SK-N-SH (cell line): ENCODE data around the gene OCEL1. TPM values are rescaled to one million over a fixed set of nuclear protein-coding genes. Genes with fewer than 3 reads are reported as not detected.
A peak's percentile ranks its signal among the peaks of the same experiment; 100 is the strongest.

Source experiments
- CTCF ChIA-PET: fragments of 300-600, 350-600 bp; formaldehyde crosslinking; extraction: SDS; loops from one replicate; lab custom pipeline; 2021; lab: Yijun Ruan, JAX
- POLR2A ChIA-PET: fragments of 350-600 bp; sonication (Branson Sonifier 250); formaldehyde crosslinking; extraction: SDS; loops from one replicate; lab custom pipeline; 2020; ENCODE audit warnings: antibody characterized with exemption, inconsistent platforms; lab: Yijun Ruan, JAX
- DNase-seq: peaks from one replicate; pipeline ENCODE4 v3.0.0; 2012
- H2AFZ ChIP-seq: fragments of 200-600 bp; sonication (generic); 2 replicates; pipeline ENCODE4 v1.8.1; 2016; ENCODE audit warnings: antibody characterized with exemption, mild to moderate bottlenecking, low read depth
- H3F3A ChIP-seq: fragments of 200-600 bp; sonication (generic); replicated peaks from 2 replicates; pipeline ENCODE3; 2016; ENCODE audit warnings: antibody characterized with exemption, mild to moderate bottlenecking; ENCODE audit not compliant: insufficient read depth
- H3K27ac ChIP-seq, 2 experiments: fragments of 200-500 bp in 1 of 2; fragments of 200-600 bp in 1 of 2; sonication (Bioruptor generic) in 1 of 2; sonication (generic), shearing (Covaris generic) in 1 of 2; 2 replicates each; pipeline versions ENCODE4 v1.5.1 to v1.6.1; 2014 to 2016; ENCODE audit warnings: low read depth in 2 of 2, inconsistent platforms in 1 of 2, low read length in 1 of 2, mild to moderate bottlenecking in 1 of 2, mixed read lengths in 1 of 2
- H3K27me3 ChIP-seq: fragments of 200-600 bp; sonication (generic), shearing (Covaris generic); 2 replicates; pipeline ENCODE4 v1.6.1; 2016; ENCODE audit warnings: mixed run types; ENCODE audit not compliant: insufficient read depth
- H3K36me3 ChIP-seq, 2 experiments: fragments of 200-500 bp in 1 of 2; fragments of 200-600 bp in 1 of 2; sonication (Bioruptor generic) in 1 of 2; sonication (generic) in 1 of 2; replicated peaks in 1 of 2; 2 replicates each; pipeline versions ENCODE3 to v1.5.1; 2014 to 2016; ENCODE audit warnings: low read length in 1 of 2, mild to moderate bottlenecking in 1 of 2; ENCODE audit not compliant: insufficient read depth in 2 of 2, control insufficient read depth in 1 of 2
- H3K4me1 ChIP-seq, 2 experiments: fragments of 200-500 bp in 1 of 2; fragments of 200-600 bp in 1 of 2; sonication (Bioruptor generic) in 1 of 2; sonication (generic), shearing (Covaris generic) in 1 of 2; 2 replicates each; pipeline versions ENCODE4 v1.5.1 to v1.6.1; 2014 to 2016; ENCODE audit warnings: low read depth in 1 of 2, low read length in 1 of 2, mixed run types in 1 of 2; ENCODE audit not compliant: insufficient read depth in 2 of 2, control insufficient read depth in 1 of 2
- H3K4me2 ChIP-seq: fragments of 200-600 bp; sonication (generic), shearing (Covaris generic); 2 replicates; pipeline ENCODE4 v1.6.1; 2017; ENCODE audit warnings: mixed run types
- H3K4me3 ChIP-seq, 2 experiments: fragments of 200-500 bp in 1 of 2; fragments of 200-600 bp in 1 of 2; sonication (Bioruptor generic) in 1 of 2; sonication (generic), shearing (Covaris generic) in 1 of 2; 2 replicates each; pipeline versions ENCODE4 v1.5.1 to v1.8.1; 2014 to 2016; ENCODE audit warnings: low read depth in 2 of 2, inconsistent platforms in 1 of 2, low read length in 1 of 2, mild to moderate bottlenecking in 1 of 2, mixed read lengths in 1 of 2, moderate library complexity in 1 of 2
- H3K79me2 ChIP-seq: fragments of 200-600 bp; sonication (generic); 2 replicates; pipeline ENCODE4 v1.8.1; 2017; ENCODE audit warnings: mild to moderate bottlenecking; ENCODE audit not compliant: insufficient read depth
- H3K9ac ChIP-seq: fragments of 200-600 bp; sonication (generic); 2 replicates; pipeline ENCODE4 v1.6.1; 2017; ENCODE audit warnings: mixed run types
- H3K9me2 ChIP-seq: fragments of 200-600 bp; sonication (generic); 2 replicates; pipeline ENCODE4 v1.6.1; 2017; ENCODE audit warnings: mixed run types
- H3K9me3 ChIP-seq: fragments of 200-600 bp; sonication (generic); 2 replicates; pipeline ENCODE4 v1.6.1; 2017; ENCODE audit warnings: mixed run types, mild to moderate bottlenecking, moderate library complexity
- H4K20me1 ChIP-seq: fragments of 200-600 bp; sonication (generic); 2 replicates; pipeline ENCODE4 v1.6.1; 2017; ENCODE audit warnings: mild to moderate bottlenecking, mixed run types; ENCODE audit not compliant: insufficient read depth
- CHD2 ChIP-seq: fragments of 150-350 bp; IDR thresholded peaks from 2 replicates; pipeline ENCODE4 v1.6.1; 2018; ENCODE audit warnings: low read length; ENCODE audit not compliant: partially characterized antibody
- EZH2phosphoT487 ChIP-seq: fragments of 200-600 bp; sonication (generic); IDR thresholded peaks from 2 replicates; pipeline ENCODE4 v1.6.1; 2017; ENCODE audit warnings: low read depth, mixed run types, mild to moderate bottlenecking, antibody characterized with exemption, moderate library complexity, borderline replicate concordance
- FOSL2 ChIP-seq: IDR thresholded peaks from 2 replicates; pipeline ENCODE4 v1.4.0; 2012; ENCODE audit warnings: low read depth, mild to moderate bottlenecking, moderate library complexity, borderline replicate concordance
- JUND ChIP-seq: IDR thresholded peaks from 2 replicates; pipeline ENCODE4 v1.4.0; 2012
- RCOR1 ChIP-seq: fragments of 150-350 bp; IDR thresholded peaks from 2 replicates; pipeline ENCODE4 v1.6.1; 2017; ENCODE audit warnings: antibody characterized with exemption, low read length
- RXRA ChIP-seq: IDR thresholded peaks from 2 replicates; pipeline ENCODE4 v1.4.0; 2012; ENCODE audit warnings: low read depth, mild to moderate bottlenecking, borderline replicate concordance
- SIN3A ChIP-seq: IDR thresholded peaks from 2 replicates; pipeline ENCODE4 v1.6.1; 2012; ENCODE audit warnings: low read depth, mild to moderate bottlenecking, low read length, moderate library complexity, borderline replicate concordance
- SMC3 ChIP-seq: IDR thresholded peaks from 2 replicates; pipeline ENCODE4 v1.6.1; 2012; ENCODE audit warnings: low read depth, low read length, improper control_type of control experiment
- TEAD4 ChIP-seq: IDR thresholded peaks from 2 replicates; pipeline ENCODE4 v1.4.0; 2012; ENCODE audit warnings: mild to moderate bottlenecking, borderline replicate concordance; ENCODE audit not compliant: insufficient read depth
- YY1 ChIP-seq: IDR thresholded peaks from 2 replicates; pipeline ENCODE4 v1.4.0; 2012; ENCODE audit warnings: low read depth, mild to moderate bottlenecking
- WGBS: methylation state at CpG from one replicate; pipeline ENCODE4 v1.1.6; 2017; ENCODE audit warnings: low lambda C conversion rate; 5-methylcytosine and 5-hydroxymethylcytosine counted together
- polyA plus RNA-seq, 3 experiments: library from polyadenylated mRNA; depleted of rRNA; stranded (reverse); fragments of >200 nt; gene quantifications; 2 replicates each; pipeline ENCODE4 v1.2.3, GENCODE V29; 2012
- TF ChIP-seq, protein P1 (sequence below): IDR thresholded peaks from 2 replicates; pipeline ENCODE4 v1.6.1; 2012; ENCODE audit warnings: mild to moderate bottlenecking, low read depth, low read length, moderate library complexity
- TF ChIP-seq, protein P2 (sequence below): IDR thresholded peaks from 2 replicates; pipeline ENCODE4; 2012
- TF ChIP-seq, protein P3 (sequence below): fragments of 200-600 bp; sonication (generic); IDR thresholded peaks from 2 replicates; pipeline ENCODE4 v1.6.1; 2017; ENCODE audit warnings: antibody characterized with exemption, mild to moderate bottlenecking, moderate library complexity

OCEL1 gene
- polyA plus RNA-seq, 1 of the 3 experiments (the other 2 are of a cell fraction): 9.8 TPM

DNA sequence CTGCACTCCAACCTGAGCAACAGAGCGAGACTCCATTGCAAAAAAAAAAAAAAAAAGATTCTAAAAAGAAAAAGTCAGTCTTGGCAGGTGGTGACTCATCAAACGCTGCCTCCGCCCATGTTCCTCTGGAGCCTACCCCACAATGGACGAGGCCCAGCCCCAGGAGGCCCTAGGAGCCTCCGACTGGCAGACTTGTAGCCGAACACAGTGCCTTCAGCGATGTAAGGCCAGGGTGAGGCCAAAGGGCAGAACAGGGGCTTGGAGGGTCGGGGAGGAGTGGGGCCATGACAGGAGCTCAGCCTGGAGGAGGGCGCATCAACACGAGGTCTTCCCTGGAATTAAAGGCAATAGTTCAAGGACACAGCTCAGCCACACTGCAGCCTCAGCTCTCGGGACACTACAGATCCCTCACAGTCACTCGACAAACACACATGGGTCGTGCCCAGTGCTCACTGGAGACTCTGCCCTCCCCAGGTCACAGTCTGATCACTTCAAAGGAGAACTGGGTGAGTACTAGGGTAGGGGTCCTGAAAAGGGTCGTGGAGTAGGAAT is 5.7 kb upstream of the OCEL1 start:
- WGBS: 68% methylated on average over 11 of the region's 14 CpGs
- POLR2A ChIA-PET: no interaction called here
- no peak overlapping the region for H2AFZ ChIP-seq
- H3K36me3 ChIP-seq: peaks cover 6 to 15% of the 10 kb centered on the region in 2 experiments
- no peaks in the 10 kb centered on the region for H3K9me3 ChIP-seq
- no peaks in the 10 kb centered on the region for H3K27me3 ChIP-seq
- no peak overlapping the region for H3K4me3 ChIP-seq
- peaks cover 0 to 7% of the 10 kb centered on the region in 2 experiments; a peak in 2 of 4 replicates for H3K4me1 ChIP-seq
- no peak overlapping the region for H3K4me2 ChIP-seq
- no peak overlapping the region for H3K9ac ChIP-seq
- TF ChIP-seq, protein P1, sequence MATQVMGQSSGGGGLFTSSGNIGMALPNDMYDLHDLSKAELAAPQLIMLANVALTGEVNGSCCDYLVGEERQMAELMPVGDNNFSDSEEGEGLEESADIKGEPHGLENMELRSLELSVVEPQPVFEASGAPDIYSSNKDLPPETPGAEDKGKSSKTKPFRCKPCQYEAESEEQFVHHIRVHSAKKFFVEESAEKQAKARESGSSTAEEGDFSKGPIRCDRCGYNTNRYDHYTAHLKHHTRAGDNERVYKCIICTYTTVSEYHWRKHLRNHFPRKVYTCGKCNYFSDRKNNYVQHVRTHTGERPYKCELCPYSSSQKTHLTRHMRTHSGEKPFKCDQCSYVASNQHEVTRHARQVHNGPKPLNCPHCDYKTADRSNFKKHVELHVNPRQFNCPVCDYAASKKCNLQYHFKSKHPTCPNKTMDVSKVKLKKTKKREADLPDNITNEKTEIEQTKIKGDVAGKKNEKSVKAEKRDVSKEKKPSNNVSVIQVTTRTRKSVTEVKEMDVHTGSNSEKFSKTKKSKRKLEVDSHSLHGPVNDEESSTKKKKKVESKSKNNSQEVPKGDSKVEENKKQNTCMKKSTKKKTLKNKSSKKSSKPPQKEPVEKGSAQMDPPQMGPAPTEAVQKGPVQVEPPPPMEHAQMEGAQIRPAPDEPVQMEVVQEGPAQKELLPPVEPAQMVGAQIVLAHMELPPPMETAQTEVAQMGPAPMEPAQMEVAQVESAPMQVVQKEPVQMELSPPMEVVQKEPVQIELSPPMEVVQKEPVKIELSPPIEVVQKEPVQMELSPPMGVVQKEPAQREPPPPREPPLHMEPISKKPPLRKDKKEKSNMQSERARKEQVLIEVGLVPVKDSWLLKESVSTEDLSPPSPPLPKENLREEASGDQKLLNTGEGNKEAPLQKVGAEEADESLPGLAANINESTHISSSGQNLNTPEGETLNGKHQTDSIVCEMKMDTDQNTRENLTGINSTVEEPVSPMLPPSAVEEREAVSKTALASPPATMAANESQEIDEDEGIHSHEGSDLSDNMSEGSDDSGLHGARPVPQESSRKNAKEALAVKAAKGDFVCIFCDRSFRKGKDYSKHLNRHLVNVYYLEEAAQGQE: no peak
- TF ChIP-seq JUND (peak; percentile 36), EZH2phosphoT487 (no peak), FOSL2 (peak; percentile 77; the same call in 1 of the 2 replicates), SMC3 (no peak), SIN3A (0 out of 2 replicates have a peak, but pooled peaks have one; percentile 18), TEAD4 (no peak), CHD2 (no peak), YY1 (no peak), RCOR1 (no peak), RXRA (no peak)
- TF ChIP-seq, protein P2, sequence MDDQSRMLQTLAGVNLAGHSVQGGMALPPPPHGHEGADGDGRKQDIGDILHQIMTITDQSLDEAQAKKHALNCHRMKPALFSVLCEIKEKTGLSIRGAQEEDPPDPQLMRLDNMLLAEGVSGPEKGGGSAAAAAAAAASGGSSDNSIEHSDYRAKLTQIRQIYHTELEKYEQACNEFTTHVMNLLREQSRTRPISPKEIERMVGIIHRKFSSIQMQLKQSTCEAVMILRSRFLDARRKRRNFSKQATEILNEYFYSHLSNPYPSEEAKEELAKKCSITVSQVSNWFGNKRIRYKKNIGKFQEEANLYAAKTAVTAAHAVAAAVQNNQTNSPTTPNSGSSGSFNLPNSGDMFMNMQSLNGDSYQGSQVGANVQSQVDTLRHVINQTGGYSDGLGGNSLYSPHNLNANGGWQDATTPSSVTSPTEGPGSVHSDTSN: no peak
- TF ChIP-seq, protein P3, sequence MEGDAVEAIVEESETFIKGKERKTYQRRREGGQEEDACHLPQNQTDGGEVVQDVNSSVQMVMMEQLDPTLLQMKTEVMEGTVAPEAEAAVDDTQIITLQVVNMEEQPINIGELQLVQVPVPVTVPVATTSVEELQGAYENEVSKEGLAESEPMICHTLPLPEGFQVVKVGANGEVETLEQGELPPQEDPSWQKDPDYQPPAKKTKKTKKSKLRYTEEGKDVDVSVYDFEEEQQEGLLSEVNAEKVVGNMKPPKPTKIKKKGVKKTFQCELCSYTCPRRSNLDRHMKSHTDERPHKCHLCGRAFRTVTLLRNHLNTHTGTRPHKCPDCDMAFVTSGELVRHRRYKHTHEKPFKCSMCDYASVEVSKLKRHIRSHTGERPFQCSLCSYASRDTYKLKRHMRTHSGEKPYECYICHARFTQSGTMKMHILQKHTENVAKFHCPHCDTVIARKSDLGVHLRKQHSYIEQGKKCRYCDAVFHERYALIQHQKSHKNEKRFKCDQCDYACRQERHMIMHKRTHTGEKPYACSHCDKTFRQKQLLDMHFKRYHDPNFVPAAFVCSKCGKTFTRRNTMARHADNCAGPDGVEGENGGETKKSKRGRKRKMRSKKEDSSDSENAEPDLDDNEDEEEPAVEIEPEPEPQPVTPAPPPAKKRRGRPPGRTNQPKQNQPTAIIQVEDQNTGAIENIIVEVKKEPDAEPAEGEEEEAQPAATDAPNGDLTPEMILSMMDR: no peak
- H3K27ac ChIP-seq: no peak overlapping the region
- no peaks in the 10 kb centered on the region for H3K9me2 ChIP-seq
- peaks cover 10% of the 10 kb centered on the region; the same call in 1 of the 2 replicates for H3K79me2 ChIP-seq
- no peak for DNase-seq
- peaks cover 9% of the 10 kb centered on the region for H3F3A ChIP-seq
- CTCF ChIA-PET: interaction anchor here (0.6 to 0.9 kb wide), 2 partner anchors 15 to 42 kb away, joined by 3 read pairs; no protein-coding TSS in a partner anchor
- H4K20me1 ChIP-seq: no peaks in the 10 kb centered on the region
